Subcutaneous adipose tissue (tissue), 4 donors: Measurements from ENCODE around the gene OOEP. TPM values are rescaled to one million over a fixed set of nuclear protein-coding genes. Genes with fewer than 3 reads are reported as not detected.

Source experiments
- total RNA-seq, 4 donors: library from RNA; depleted of rRNA; stranded (reverse); fragments of >200 nt; gene quantifications; one replicate each; pipeline ENCODE4 v1.1.0, GENCODE V29; 2016
- TF ChIP-seq, protein P1 (sequence below): fragments of 450-650 bp; IDR thresholded peaks from one replicate; pipeline ENCODE4 v1.5.1; 2016; ENCODE audit warnings: low read depth, mild to moderate bottlenecking, control low read depth, antibody characterized with exemption, moderate library complexity

Gene OOEP
- total RNA-seq, result not detected

- TF ChIP-seq, protein P1, sequence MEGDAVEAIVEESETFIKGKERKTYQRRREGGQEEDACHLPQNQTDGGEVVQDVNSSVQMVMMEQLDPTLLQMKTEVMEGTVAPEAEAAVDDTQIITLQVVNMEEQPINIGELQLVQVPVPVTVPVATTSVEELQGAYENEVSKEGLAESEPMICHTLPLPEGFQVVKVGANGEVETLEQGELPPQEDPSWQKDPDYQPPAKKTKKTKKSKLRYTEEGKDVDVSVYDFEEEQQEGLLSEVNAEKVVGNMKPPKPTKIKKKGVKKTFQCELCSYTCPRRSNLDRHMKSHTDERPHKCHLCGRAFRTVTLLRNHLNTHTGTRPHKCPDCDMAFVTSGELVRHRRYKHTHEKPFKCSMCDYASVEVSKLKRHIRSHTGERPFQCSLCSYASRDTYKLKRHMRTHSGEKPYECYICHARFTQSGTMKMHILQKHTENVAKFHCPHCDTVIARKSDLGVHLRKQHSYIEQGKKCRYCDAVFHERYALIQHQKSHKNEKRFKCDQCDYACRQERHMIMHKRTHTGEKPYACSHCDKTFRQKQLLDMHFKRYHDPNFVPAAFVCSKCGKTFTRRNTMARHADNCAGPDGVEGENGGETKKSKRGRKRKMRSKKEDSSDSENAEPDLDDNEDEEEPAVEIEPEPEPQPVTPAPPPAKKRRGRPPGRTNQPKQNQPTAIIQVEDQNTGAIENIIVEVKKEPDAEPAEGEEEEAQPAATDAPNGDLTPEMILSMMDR, result no peak
Measured at GRCh38 chr6:73369563-73369962, at the start of gene OOEP. Gene OOEP, minus strand, starts transcription at chr6:73369897. Its CDS starts 105 bp downstream, at chr6:73369792.

- TF ChIP-seq, protein P1, result no peak
Measured at GRCh38 chr6:73418081-73418741, 48.5 kb upstream of the OOEP start.

DNA sequence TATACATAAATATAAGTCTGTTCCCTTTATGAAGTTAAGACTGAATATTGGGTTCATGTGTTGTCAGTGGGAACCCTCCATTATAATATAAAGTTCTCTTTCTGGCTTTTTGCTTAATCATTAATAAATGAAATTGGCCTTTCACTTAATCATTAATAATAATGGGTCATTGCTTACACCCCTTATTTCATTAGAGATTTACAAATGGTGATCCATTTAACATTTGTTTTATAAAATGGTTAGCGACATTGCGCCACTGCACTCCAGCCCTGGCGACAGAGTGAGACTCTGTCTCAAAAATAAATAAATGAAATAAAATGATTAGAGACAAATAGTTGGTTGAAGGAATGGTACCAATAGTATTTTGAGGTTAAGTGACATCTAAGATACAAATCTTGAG lies 43.4 kb upstream of the OOEP start:
- TF ChIP-seq, protein P1, result no peak

DNA sequence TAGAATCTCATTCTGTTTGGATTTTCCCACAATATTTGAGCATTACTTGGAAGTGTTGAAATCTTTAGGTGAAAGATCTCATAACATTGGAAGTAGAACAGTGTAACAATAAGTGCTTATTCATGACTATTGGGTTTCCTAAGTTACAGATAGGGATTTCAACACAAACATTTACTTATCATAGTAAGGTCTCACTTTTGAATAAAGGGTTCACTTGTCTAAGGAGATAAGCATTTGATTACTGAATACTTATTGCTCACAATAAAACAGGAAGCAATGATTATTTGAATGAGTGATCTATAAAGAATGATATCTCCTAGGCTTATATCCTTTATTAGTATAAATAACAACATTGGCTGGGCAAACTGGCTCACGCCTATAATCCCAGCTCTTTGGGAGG lies 39.7 kb upstream of the OOEP start:
- TF ChIP-seq, protein P1, result no peak

- TF ChIP-seq, protein P1, result no peak
Measured at GRCh38 chr6:73400656-73401055, 31.0 kb upstream of the OOEP start.

- TF ChIP-seq, protein P1, result no peak
Measured at GRCh38 chr6:73395875-73396274, 26.2 kb upstream of the OOEP start.

DNA sequence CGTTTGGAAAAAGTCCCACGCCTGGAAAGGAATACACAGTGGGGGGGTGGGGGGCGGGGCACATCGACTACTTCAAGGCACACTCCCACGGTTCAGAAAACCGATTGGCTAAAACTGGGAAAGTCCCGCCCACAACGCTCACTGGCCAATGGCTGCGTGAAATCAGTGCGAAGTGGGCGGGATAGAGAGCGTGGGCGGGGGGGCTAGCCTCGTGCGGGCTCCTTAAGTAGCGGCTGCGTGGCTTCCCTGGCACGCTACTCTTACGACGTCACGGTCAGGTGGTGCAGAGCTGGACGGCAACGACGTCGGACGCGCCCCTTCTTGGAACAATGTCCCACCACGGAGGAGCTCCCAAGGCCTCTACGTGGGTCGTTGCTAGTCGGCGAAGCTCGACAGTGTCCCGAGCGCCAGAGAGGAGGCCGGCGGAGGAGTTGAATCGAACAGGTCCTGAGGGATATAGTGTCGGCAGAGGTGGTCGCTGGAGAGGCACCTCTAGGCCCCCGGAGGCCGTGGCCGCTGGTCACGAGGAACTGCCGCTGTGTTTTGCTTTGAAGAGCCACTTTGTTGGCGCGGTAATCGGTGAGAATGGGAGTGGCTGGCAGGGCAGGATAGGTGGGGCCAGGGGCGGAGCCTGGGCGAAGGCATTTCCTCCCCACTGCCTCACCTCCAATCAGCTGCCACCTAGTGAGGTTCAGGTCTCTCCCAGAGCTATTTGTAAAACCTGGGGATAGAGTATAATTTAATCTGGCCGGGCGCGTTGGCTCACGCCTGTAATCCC lies 25.1 kb upstream of the OOEP start, which contains the start of gene DDX43:
TSS of gene DDX43 (plus strand) at position 252 of the 778 bp plus-strand sequence. CDS start at position 330, 78 bp downstream.
- TF ChIP-seq, protein P1, result no peak
